Lung (tissue), 12 donors: ENCODE measurements around the gene SMIM7. TPM values are rescaled to one million over a fixed set of nuclear protein-coding genes. Genes with fewer than 3 reads are reported as not detected.

ENCODE experiments used
- ATAC-seq: fragments of 200-7000 bp; cut with Tn5 transposase; one replicate; pipeline ENCODE4 v1.9.1; 2020; ENCODE audit warnings: moderate number of reproducible peaks; ENCODE audit not compliant: insufficient read depth, low FRiP score
- DNase-seq, 3 donors: peaks; one replicate each; pipeline ENCODE4 v3.0.0-alpha.2; 2013 to 2017
- H3K27ac ChIP-seq, 2 donors: one replicate each; pipeline ENCODE4 v1.5.1; 2013; ENCODE audit warnings: mild to moderate bottlenecking in 2 of 2, moderate library complexity in 2 of 2, control low read depth in 1 of 2, inconsistent platforms in 1 of 2, low read depth in 1 of 2, low read length in 1 of 2
- H3K27me3 ChIP-seq, 3 donors: one replicate each; pipeline ENCODE4 v1.5.1; 2013; ENCODE audit warnings: low read length in 2 of 3; ENCODE audit not compliant: control insufficient read depth in 3 of 3, insufficient read depth in 3 of 3
- H3K36me3 ChIP-seq, 4 donors: one replicate each; pipeline ENCODE4 v1.5.1; 2013; ENCODE audit warnings: low read length in 4 of 4, mild to moderate bottlenecking in 1 of 4, moderate library complexity in 1 of 4; ENCODE audit not compliant: control insufficient read depth in 4 of 4, insufficient read depth in 4 of 4
- H3K4me1 ChIP-seq, 5 donors: one replicate each; pipeline ENCODE4 v1.5.1; 2013; ENCODE audit warnings: low read length in 5 of 5, mild to moderate bottlenecking in 2 of 5, moderate library complexity in 1 of 5; ENCODE audit not compliant: control insufficient read depth in 5 of 5, insufficient read depth in 5 of 5
- H3K4me3 ChIP-seq: one replicate; pipeline ENCODE4 v1.5.1; 2013; ENCODE audit warnings: mild to moderate bottlenecking, control low read depth, moderate library complexity
- H3K9ac ChIP-seq, 2 donors: one replicate each; pipeline ENCODE4 v1.5.1; 2013; ENCODE audit warnings: low read length in 2 of 2, control low read depth in 1 of 2; ENCODE audit not compliant: insufficient read depth in 1 of 2
- H3K9me3 ChIP-seq, 4 donors: one replicate each; pipeline ENCODE4 v1.5.1; 2013; ENCODE audit warnings: low read length in 3 of 4, mild to moderate bottlenecking in 1 of 4, moderate library complexity in 1 of 4; ENCODE audit not compliant: control insufficient read depth in 4 of 4, insufficient read depth in 3 of 4
- WGBS, 2 donors: extraction: QIAGEN DNeasy Blood & Tissue Kit; methylation state at CpG; one replicate each; pipeline ENCODE4 v1.1.7; 2013; 5-methylcytosine and 5-hydroxymethylcytosine counted together
- polyA plus RNA-seq, 2 donors: library from polyadenylated mRNA; stranded (reverse); fragments of 200-250 nt; gene quantifications; one replicate each; pipeline ENCODE4 v1.2.1, GENCODE V29; 2013
- total RNA-seq, 2 donors: library from RNA; depleted of rRNA in 1 of 2; stranded (reverse); fragments of >200 nt in 1 of 2; gene quantifications; one replicate each; pipeline ENCODE4 v1.2.1, GENCODE V29; 2014 to 2021
- TF ChIP-seq, protein P1 (sequence below): IDR thresholded peaks from 2 replicates; pipeline ENCODE4 v1.5.1; 2012; ENCODE audit warnings: mild to moderate bottlenecking; ENCODE audit errors: control extremely low read depth, extremely low read depth
- donor health status: control.
- donor health status: control.
- donor health status: Bipolar disorder and iron deficiency.
- donor health status: healthy.
- donor health status: DM: yes; HTN: yes; CAD: no.

SMIM7 gene
- total and polyA plus RNA-seq, 4 donors = 68.0 to 86.3 (median 78.8) TPM

DNA sequence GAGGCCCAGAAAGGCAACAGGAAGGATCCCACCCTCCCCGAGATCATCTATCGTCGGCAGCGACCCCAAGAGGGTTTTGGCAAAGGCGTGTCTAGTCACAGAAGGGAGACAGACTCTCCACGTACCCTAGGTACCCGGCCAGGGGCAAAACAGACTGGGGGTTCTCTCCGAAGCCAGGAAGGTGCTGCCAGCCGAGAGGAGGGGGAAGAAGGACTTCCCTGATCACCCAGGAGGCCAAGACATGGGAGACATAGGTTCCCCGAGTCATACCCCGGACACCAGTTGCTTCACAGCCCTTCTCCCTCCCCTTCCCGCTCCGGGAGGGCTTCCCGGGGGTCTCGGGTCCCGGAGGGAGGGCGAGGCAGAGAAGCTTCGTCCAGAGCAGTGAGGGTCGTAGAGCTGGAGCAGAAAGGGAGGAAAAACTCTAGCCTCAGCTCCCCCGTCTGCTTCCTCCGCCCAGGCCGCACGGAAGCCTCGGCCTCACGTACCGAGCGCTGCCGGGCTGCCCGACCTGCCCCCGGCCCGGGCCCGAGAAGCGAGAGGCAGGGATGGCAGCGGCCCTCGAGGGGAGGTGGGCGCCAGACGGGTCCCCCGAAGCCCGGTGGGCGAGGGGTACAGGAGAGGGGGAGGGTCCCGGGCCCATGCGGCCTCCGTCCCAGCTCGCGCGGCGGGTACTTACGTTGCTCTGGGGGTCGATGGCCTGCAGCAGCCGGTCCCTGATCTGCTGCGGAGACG lies 32.6 kb downstream of the SMIM7 start:
- Histone ChIP-seq H3K4me1 (peaks cover 8 to 24% (median 15%) of the 10 kb centered on the region in 5 donors), H3K9me3 (peaks cover 0 to 2% (median 0%) of the 10 kb centered on the region in 4 donors), H3K36me3 (peaks cover 0 to 8% (median 7%) of the 10 kb centered on the region in 4 donors), H3K27ac (peak overlapping the region; percentile 63 to 65), H3K9ac (peak overlapping the region; percentile 79 to 88), H3K27me3 (no peaks in the 10 kb centered on the region), H3K4me3 (peak overlapping the region; percentile 81)
- 0% methylated on average over 38 to 52 of the region's 52 CpGs for WGBS, 2 donors
- DNase-seq (no peak), ATAC-seq (no peak)
- TF ChIP-seq, protein P1, sequence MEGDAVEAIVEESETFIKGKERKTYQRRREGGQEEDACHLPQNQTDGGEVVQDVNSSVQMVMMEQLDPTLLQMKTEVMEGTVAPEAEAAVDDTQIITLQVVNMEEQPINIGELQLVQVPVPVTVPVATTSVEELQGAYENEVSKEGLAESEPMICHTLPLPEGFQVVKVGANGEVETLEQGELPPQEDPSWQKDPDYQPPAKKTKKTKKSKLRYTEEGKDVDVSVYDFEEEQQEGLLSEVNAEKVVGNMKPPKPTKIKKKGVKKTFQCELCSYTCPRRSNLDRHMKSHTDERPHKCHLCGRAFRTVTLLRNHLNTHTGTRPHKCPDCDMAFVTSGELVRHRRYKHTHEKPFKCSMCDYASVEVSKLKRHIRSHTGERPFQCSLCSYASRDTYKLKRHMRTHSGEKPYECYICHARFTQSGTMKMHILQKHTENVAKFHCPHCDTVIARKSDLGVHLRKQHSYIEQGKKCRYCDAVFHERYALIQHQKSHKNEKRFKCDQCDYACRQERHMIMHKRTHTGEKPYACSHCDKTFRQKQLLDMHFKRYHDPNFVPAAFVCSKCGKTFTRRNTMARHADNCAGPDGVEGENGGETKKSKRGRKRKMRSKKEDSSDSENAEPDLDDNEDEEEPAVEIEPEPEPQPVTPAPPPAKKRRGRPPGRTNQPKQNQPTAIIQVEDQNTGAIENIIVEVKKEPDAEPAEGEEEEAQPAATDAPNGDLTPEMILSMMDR = no peak

DNA sequence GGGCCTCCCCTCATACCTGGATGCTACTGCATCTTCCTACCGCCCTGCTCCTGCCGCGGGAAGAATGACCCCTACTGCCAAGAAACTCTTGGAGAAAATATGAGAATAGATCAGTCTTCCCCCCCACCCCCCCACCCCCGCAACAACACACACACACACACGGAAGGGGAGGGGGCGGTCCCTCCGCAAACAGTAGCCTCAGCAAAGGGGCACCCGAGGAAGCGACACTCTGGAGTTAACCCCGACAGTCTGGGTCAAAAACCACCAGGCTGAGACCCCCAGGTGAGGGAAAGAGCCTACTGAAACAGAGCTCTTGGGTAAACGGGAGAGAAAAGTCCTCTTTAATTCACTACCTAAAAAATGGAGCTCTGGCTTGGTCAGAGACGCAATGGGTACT lies 33.1 kb downstream of the SMIM7 start:
- peaks cover 0 to 2% (median 0%) of the 10 kb centered on the region in 4 donors for H3K9me3 ChIP-seq
- H3K27me3 ChIP-seq = no peaks in the 10 kb centered on the region
- TF ChIP-seq, protein P1 = no peak
- peak overlapping the region; percentile 63 to 65 for H3K27ac ChIP-seq
- peak overlapping the region; percentile 81 for H3K4me3 ChIP-seq
- peaks cover 8 to 24% (median 15%) of the 10 kb centered on the region in 5 donors for H3K4me1 ChIP-seq
- peaks cover 0 to 8% (median 7%) of the 10 kb centered on the region in 4 donors for H3K36me3 ChIP-seq
- DNase-seq (no peak), ATAC-seq (no peak)
- peak overlapping the region; percentile 79 to 88 for H3K9ac ChIP-seq
- 3 to 5% methylated on average over 12 of the region's 12 CpGs for WGBS, 2 donors

DNA sequence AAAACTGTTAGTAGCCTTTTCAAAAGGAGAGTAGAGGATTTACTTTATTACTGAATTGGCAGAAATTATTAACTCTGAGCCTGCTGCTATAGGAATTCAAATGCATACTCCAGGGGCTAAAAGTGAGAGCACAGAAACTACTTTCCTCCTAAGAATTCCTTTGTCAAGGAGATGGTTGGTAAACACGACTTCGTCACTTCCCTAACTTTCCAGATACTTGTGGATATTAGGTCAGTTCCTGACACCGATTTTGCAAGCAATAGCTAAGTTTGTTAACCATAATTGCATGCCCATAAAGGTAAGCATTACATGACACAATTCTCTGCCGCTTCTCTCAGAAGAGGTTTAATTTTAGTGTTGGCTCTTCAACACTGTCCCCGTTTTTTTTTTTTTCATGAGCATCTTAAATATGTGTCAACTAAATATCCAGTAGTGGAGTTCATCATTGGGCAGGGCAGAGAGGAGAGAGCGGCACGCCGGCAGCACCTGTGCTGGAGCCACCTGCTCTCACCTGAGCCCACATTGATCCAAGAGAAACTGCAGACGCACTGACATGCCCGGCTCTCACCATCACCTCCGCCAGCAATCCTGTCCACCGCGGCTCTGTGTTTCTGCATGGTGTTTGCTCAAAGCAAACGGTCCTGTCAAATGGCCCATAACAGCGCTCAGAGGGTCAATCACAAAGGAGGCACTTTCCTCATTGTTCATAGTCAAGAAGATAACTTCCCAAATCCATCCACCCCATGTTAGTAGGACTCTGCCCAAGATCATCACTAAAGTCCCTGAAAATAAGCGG lies 34.6 kb downstream of the SMIM7 start:
- no peak overlapping the region for H3K4me3 ChIP-seq
- DNase-seq = peak in 2 of 3 donors; percentile 41 to 68

More for the DNA sequence above, 34.6 kb downstream of the SMIM7 start:
- ATAC-seq = no peak
- no peaks in the 10 kb centered on the region for H3K9me3 ChIP-seq
- peaks cover 8 to 24% (median 16%) of the 10 kb centered on the region in 5 donors for H3K4me1 ChIP-seq
- no peaks in the 10 kb centered on the region for H3K27me3 ChIP-seq
- TF ChIP-seq, protein P1 = no peak
- H3K27ac ChIP-seq = peak overlapping the region in 1 of 2 donors; percentile 88
- H3K36me3 ChIP-seq = peaks cover 0 to 5% (median 4%) of the 10 kb centered on the region in 4 donors
- H3K9ac ChIP-seq = peak overlapping the region; percentile 34 to 69
- 63 to 68% methylated on average over 16 of the region's 16 CpGs for WGBS, 2 donors
